Tibial nerve (tissue), 4 donors: ENCODE data around the gene BORCS6.
"Not testable (repeated sequence)": the region's sequence is repeated elsewhere in the genome, so short reads cannot be mapped to it uniquely, and the experiment has no call there.

Experiments used
- EP300 ChIP-seq, 2 donors: sonication (generic); formaldehyde crosslinking; IDR thresholded peaks; one replicate each; pipeline ENCODE4 v1.6.1; 2017; ENCODE audit warnings: antibody characterized with exemption in 2 of 2, mild to moderate bottlenecking in 1 of 2
- POLR2A ChIP-seq, 2 donors: fragments of 450-650 bp; IDR thresholded peaks; one replicate each; pipeline ENCODE4 v1.6.1; 2017; ENCODE audit warnings: antibody characterized with exemption in 2 of 2, mild to moderate bottlenecking in 2 of 2, moderate library complexity in 2 of 2
- TF ChIP-seq, protein P1 (sequence below), 5 experiments: fragments of 200-600 bp in 3 of 5; fragments of 450-650 bp in 2 of 5; sonication (generic) in 3 of 5; IDR thresholded peaks; one replicate each; pipeline ENCODE4 v1.5.1; 2016 to 2019; ENCODE audit warnings: antibody characterized with exemption in 5 of 5, mild to moderate bottlenecking in 3 of 5, moderate library complexity in 2 of 5

DNA sequence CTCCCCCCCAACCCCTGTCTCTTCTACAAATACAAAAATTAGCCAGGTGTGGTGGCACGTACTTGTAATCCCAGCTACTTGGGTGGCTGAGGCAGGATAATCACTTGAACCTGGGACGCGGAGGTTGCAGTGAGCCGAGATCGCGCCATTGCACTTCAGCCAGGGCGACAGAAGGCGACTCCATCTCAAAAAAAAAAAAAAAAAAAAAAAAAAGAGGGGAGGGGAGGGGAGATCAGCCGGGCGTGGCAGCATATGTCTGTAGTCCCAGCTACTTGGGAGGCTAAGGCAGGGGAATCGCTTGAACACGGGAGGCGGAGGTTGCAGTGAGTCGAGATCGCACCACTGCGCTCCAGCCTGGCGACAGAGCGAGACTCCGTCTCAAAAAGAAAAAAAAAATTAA, 19.8 kb downstream of the BORCS6 start:
- TF ChIP-seq EP300, POLR2A (IDR thresholded peaks at IDR 0.05): not testable (repeated sequence)
- TF ChIP-seq, protein P1, sequence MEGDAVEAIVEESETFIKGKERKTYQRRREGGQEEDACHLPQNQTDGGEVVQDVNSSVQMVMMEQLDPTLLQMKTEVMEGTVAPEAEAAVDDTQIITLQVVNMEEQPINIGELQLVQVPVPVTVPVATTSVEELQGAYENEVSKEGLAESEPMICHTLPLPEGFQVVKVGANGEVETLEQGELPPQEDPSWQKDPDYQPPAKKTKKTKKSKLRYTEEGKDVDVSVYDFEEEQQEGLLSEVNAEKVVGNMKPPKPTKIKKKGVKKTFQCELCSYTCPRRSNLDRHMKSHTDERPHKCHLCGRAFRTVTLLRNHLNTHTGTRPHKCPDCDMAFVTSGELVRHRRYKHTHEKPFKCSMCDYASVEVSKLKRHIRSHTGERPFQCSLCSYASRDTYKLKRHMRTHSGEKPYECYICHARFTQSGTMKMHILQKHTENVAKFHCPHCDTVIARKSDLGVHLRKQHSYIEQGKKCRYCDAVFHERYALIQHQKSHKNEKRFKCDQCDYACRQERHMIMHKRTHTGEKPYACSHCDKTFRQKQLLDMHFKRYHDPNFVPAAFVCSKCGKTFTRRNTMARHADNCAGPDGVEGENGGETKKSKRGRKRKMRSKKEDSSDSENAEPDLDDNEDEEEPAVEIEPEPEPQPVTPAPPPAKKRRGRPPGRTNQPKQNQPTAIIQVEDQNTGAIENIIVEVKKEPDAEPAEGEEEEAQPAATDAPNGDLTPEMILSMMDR (IDR thresholded peaks at IDR 0.05), result not testable (repeated sequence)
